OCI-LY1 (cell line): ENCODE results near the gene PTGIS.

Experiments used
- CTCF ChIP-seq: fragments of 200-600 bp; sonication (generic), shearing (Covaris generic); IDR thresholded peaks from 2 replicates; pipeline ENCODE4 v1.5.1; 2017; ENCODE audit warnings: mild to moderate bottlenecking, antibody characterized with exemption, low read length, moderate library complexity, mixed read lengths
- EZH2 ChIP-seq: fragments of 200-600 bp; sonication (generic), shearing (Covaris generic); IDR thresholded peaks from 2 replicates; pipeline ENCODE4 v1.8.0; 2017; ENCODE audit warnings: borderline replicate concordance, mixed run types, mild to moderate bottlenecking, antibody characterized with exemption, low read length, moderate library complexity, mixed read lengths

- TF ChIP-seq CTCF (peak; percentile 60), EZH2 (no peak)
Measured at GRCh38 chr20:49484180-49485140, 83.5 kb downstream of the PTGIS start.
